ENCODE data around the gene NINL.

DNA sequence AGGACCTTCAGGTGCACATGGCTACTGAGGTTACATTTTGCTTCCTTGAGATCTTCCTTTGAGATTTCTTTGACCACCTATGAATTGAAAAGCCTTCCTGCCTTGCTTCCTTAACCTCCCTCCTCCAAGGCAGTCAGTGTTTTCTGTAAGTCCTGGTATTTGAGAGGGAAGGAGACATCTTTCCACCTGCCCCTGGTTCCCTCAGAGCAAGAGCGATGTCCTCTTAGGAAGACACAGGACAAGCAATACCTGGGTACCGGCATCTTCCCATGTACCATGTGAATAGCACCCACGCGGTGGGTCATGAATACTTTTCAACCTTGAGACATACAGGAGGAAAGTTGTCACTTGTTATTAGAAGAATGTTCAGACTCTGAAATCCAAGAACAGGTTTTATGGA, 140.8 kb downstream of the NINL start:
- TF ChIP-seq, protein P1, sequence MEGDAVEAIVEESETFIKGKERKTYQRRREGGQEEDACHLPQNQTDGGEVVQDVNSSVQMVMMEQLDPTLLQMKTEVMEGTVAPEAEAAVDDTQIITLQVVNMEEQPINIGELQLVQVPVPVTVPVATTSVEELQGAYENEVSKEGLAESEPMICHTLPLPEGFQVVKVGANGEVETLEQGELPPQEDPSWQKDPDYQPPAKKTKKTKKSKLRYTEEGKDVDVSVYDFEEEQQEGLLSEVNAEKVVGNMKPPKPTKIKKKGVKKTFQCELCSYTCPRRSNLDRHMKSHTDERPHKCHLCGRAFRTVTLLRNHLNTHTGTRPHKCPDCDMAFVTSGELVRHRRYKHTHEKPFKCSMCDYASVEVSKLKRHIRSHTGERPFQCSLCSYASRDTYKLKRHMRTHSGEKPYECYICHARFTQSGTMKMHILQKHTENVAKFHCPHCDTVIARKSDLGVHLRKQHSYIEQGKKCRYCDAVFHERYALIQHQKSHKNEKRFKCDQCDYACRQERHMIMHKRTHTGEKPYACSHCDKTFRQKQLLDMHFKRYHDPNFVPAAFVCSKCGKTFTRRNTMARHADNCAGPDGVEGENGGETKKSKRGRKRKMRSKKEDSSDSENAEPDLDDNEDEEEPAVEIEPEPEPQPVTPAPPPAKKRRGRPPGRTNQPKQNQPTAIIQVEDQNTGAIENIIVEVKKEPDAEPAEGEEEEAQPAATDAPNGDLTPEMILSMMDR (IDR thresholded peaks at IDR 0.05; ENCODE audit: poor library complexity), result no peak
- TF ChIP-seq EZH2 (IDR thresholded peaks at IDR 0.05; ENCODE audit: borderline replicate concordance), result no peak
